Stimulated activated CD4-positive, alpha-beta T cell treated with anti-CD3 and anti-CD28 coated beads, Interleukin-1b, Interleukin-23, amount 100 ng/mL, for 24 hours (primary cell): ENCODE measurements around the gene RNFT1.
"Not testable (repeated sequence)": the region's sequence is repeated elsewhere in the genome, so short reads cannot be mapped to it uniquely, and the experiment has no call there.

ENCODE experiments used
- DNase-seq, 4 experiments: peaks; one replicate each; pipeline ENCODE4 v3.0.0-alpha.2; 2020; ENCODE audit warnings: low read depth in 4 of 4, low spot score in 1 of 4

The RNFT1 gene

GRCh38 chr17:59964482-59965328 is at the start of gene RNFT1:
Gene RNFT1 (minus strand): TSS chr17:59964740. CDS start chr17:59964663, 77 bp downstream.
- DNase-seq: peak; percentile 86 to 98 (median 93)

GRCh38 chr17:60009326-60009725 is 44.8 kb upstream of the RNFT1 start:
- DNase-seq: not testable (repeated sequence)

- DNase-seq: not testable (repeated sequence)
Measured at GRCh38 chr17:60008377-60008776, 43.8 kb upstream of the RNFT1 start.

GRCh38 chr17:60006160-60006559 is 41.6 kb upstream of the RNFT1 start:
- no peak for DNase-seq

GRCh38 chr17:60004561-60004960 is 40.0 kb upstream of the RNFT1 start:
- not testable (repeated sequence) for DNase-seq

GRCh38 chr17:60002405-60002804 is 37.9 kb upstream of the RNFT1 start:
- DNase-seq: not testable (repeated sequence)

- not testable (repeated sequence) for DNase-seq
Measured at GRCh38 chr17:59996608-59997007, 32.1 kb upstream of the RNFT1 start.

- DNase-seq: not testable (repeated sequence)
Measured at GRCh38 chr17:59975166-59975565, 10.6 kb upstream of the RNFT1 start.

GRCh38 chr17:59973483-59973882 is 8.9 kb upstream of the RNFT1 start:
- not testable (repeated sequence) for DNase-seq

- DNase-seq: no peak
Measured at GRCh38 chr17:59972778-59973177, 8.2 kb upstream of the RNFT1 start.

- not testable (repeated sequence) for DNase-seq
Measured at GRCh38 chr17:59971771-59972170, 7.2 kb upstream of the RNFT1 start.

GRCh38 chr17:59963738-59964481 is 630 bp downstream of the RNFT1 start:
- DNase-seq: peak in 3 of 4 experiments; percentile 21 to 41 (median 36)

- DNase-seq: no peak
Measured at GRCh38 chr17:59962739-59963318, 1.7 kb downstream of the RNFT1 start.

- DNase-seq: not testable (repeated sequence)
Measured at GRCh38 chr17:59959574-59959973, 5.0 kb downstream of the RNFT1 start.

GRCh38 chr17:59954856-59955255 is 9.7 kb downstream of the RNFT1 start:
- no peak for DNase-seq

- no peak for DNase-seq
Measured at GRCh38 chr17:59950049-59950448, 14.5 kb downstream of the RNFT1 start.

GRCh38 chr17:59947310-59947709 is 17.2 kb downstream of the RNFT1 start:
- not testable (repeated sequence) for DNase-seq

- DNase-seq: not testable (repeated sequence)
Measured at GRCh38 chr17:59946433-59946832, 18.1 kb downstream of the RNFT1 start.

GRCh38 chr17:59941131-59941530 is 23.4 kb downstream of the RNFT1 start:
- DNase-seq: no peak

GRCh38 chr17:59940697-59941096 is 23.8 kb downstream of the RNFT1 start:
- DNase-seq: not testable (repeated sequence)

- DNase-seq: not testable (repeated sequence)
Measured at GRCh38 chr17:59933317-59933716, 31.2 kb downstream of the RNFT1 start.

- not testable (repeated sequence) for DNase-seq
Measured at GRCh38 chr17:59930768-59931167, 33.8 kb downstream of the RNFT1 start.
